Lower lobe of right lung (tissue), 2 donors: ENCODE results near the gene GEN1. TPM values are rescaled to one million over a fixed set of nuclear protein-coding genes. Genes with fewer than 3 reads are reported as not detected.

Experiments
- ATAC-seq, 2 donors: fragments of 200-7000 bp; cut with Tn5 transposase; one replicate each; pipeline ENCODE4 v1.9.1; 2020 to 2022; ENCODE audit warnings: mild to moderate bottlenecking in 2 of 2, moderate library complexity in 2 of 2
- DNase-seq: peaks from one replicate; pipeline ENCODE4 v3.0.0-alpha.2; 2020
- H3K27ac ChIP-seq: fragments of 200-600 bp; one replicate; pipeline ENCODE4 v1.8.0; 2022
- H3K27me3 ChIP-seq: fragments of 200-600 bp; one replicate; pipeline ENCODE4 v1.8.0; 2022; ENCODE audit warnings: low read depth
- H3K36me3 ChIP-seq: fragments of 200-600 bp; one replicate; pipeline ENCODE4 v1.8.0; 2022; ENCODE audit warnings: mild to moderate bottlenecking
- H3K4me1 ChIP-seq: fragments of 200-600 bp; one replicate; pipeline ENCODE4 v1.8.0; 2022
- H3K4me3 ChIP-seq: fragments of 200-600 bp; one replicate; pipeline ENCODE4 v1.8.0; 2022; ENCODE audit warnings: mild to moderate bottlenecking
- H3K9me3 ChIP-seq: fragments of 200-600 bp; one replicate; pipeline ENCODE4 v1.8.0; 2022
- CTCF ChIP-seq: fragments of 200-600 bp; IDR thresholded peaks from one replicate; pipeline ENCODE4 v1.8.0; 2022; ENCODE audit warnings: antibody characterized with exemption, mild to moderate bottlenecking
- intact Hi-C: fragments of 100-400 bp; cut with DNase I; formaldehyde crosslinking; loops from one replicate; pipeline ENCODE4 v1.11.0; 2022
- total RNA-seq: library from RNA; stranded (reverse); fragmentation: NEBNext Ultra II Directional; extraction: Animal tissue kit (Norgen Biotek cat#: 25700); gene quantifications from one replicate; pipeline ENCODE4 v1.2.1, GENCODE V29; 2021
- donor health status: DM: no; HTN: yes; CAD: no; lungs with severe emphysema.

Gene GEN1
- total RNA-seq, 1 donor from 2014 or later, result 9.0 TPM

GRCh38 chr2:17710547-17711248, 43.2 kb upstream of the GEN1 start:
- H3K4me3 ChIP-seq, result no peak overlapping the region
- H3K27me3 ChIP-seq, result no peaks in the 10 kb centered on the region
- no peak for TF ChIP-seq CTCF
- peaks cover 78% of the 10 kb centered on the region for H3K36me3 ChIP-seq
- ATAC-seq (no peak), DNase-seq (no peak)
- H3K4me1 ChIP-seq, result no peaks in the 10 kb centered on the region
- H3K9me3 ChIP-seq, result no peaks in the 10 kb centered on the region
- intact Hi-C loops, result no loop called here
- H3K27ac ChIP-seq, result no peak overlapping the region

GRCh38 chr2:17713291-17713690, 40.6 kb upstream of the GEN1 start:
- peaks cover 87% of the 10 kb centered on the region for H3K36me3 ChIP-seq
- intact Hi-C loops, result no loop called here

GRCh38 chr2:17717666-17718065, 36.3 kb upstream of the GEN1 start:
- intact Hi-C loops, result no loop called here
- DNase-seq (no peak), ATAC-seq (no peak)

More at GRCh38 chr2:17713291-17713690, 40.6 kb upstream of the GEN1 start:
- TF ChIP-seq CTCF, result no peak
- no peaks in the 10 kb centered on the region for H3K4me1 ChIP-seq
- H3K27ac ChIP-seq, result no peak overlapping the region
- no peak overlapping the region for H3K4me3 ChIP-seq
- DNase-seq (no peak), ATAC-seq (no peak)
- no peaks in the 10 kb centered on the region for H3K9me3 ChIP-seq
- no peaks in the 10 kb centered on the region for H3K27me3 ChIP-seq

GRCh38 chr2:17718689-17719088, 35.2 kb upstream of the GEN1 start:
- DNase-seq (no peak), ATAC-seq (no peak)
- TF ChIP-seq CTCF, result no peak
- H3K4me1 ChIP-seq, result no peaks in the 10 kb centered on the region
- intact Hi-C loops, result no loop called here
- no peaks in the 10 kb centered on the region for H3K27me3 ChIP-seq
- H3K36me3 ChIP-seq, result peaks cover 88% of the 10 kb centered on the region
- no peaks in the 10 kb centered on the region for H3K9me3 ChIP-seq
- no peak overlapping the region for H3K4me3 ChIP-seq
- no peak overlapping the region for H3K27ac ChIP-seq

More at GRCh38 chr2:17717666-17718065, 36.3 kb upstream of the GEN1 start:
- H3K36me3 ChIP-seq, result peaks cover 92% of the 10 kb centered on the region
- H3K4me1 ChIP-seq, result no peaks in the 10 kb centered on the region
- no peak overlapping the region for H3K4me3 ChIP-seq
- H3K9me3 ChIP-seq, result no peaks in the 10 kb centered on the region
- H3K27me3 ChIP-seq, result no peaks in the 10 kb centered on the region
- TF ChIP-seq CTCF, result no peak
- H3K27ac ChIP-seq, result no peak overlapping the region

- peak; percentile 80 for TF ChIP-seq CTCF
- ATAC-seq, result no peak
- no peak overlapping the region for H3K27ac ChIP-seq
- H3K4me1 ChIP-seq, result no peaks in the 10 kb centered on the region
- intact Hi-C loops, result no loop called here
- peaks cover 88% of the 10 kb centered on the region for H3K36me3 ChIP-seq
- DNase-seq, result no peak
- H3K4me3 ChIP-seq, result no peak overlapping the region
- H3K9me3 ChIP-seq, result no peaks in the 10 kb centered on the region
- H3K27me3 ChIP-seq, result no peaks in the 10 kb centered on the region
Measured at GRCh38 chr2:17719562-17720371, 34.2 kb upstream of the GEN1 start.
